ENCODE measurements around the gene SPP1. TPM values are rescaled to one million over a fixed set of nuclear protein-coding genes. Genes with fewer than 3 reads are reported as not detected.
"Not testable (repeated sequence)": the region's sequence is repeated elsewhere in the genome, so short reads cannot be mapped to it uniquely, and the experiment has no call there.

The SPP1 gene
- total RNA-seq, 1 experiment from 2014 or later, result 0.87 TPM

DNA sequence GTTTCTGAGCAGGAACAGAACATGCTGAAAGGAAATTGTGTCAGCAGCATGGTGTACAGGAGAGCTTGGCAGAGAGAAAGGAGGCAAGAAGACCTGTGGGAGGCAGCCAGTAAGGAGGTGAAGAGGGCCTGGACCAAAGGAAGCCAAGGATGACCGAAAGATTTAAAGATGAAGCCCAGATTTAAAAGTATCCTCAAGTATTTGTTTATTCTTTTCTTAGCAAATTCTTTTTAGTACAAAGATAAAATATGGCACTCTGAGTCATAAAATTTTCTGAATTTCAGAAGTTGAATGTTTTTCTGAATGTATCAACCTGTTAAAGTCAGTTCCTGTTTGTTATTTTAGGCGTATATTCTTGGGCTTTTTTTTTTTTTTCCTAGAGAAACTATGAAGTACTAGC lies 35.5 kb downstream of the SPP1 start:
- no peak for DNase-seq
- no peak overlapping the region for H3K4me3 ChIP-seq
- H3K27me3 ChIP-seq, result no peaks in the 10 kb centered on the region
- peaks cover 2% of the 10 kb centered on the region; the same call in 1 of the 2 replicates for H3K36me3 ChIP-seq
- no peak overlapping the region for H3K27ac ChIP-seq
- peaks cover 16% of the 10 kb centered on the region for H3K4me1 ChIP-seq
- no peaks in the 10 kb centered on the region for H3K9me3 ChIP-seq (replicated peaks)

GRCh38 chr4:88012647-88013046 lies 37.1 kb downstream of the SPP1 start:
- Histone ChIP-seq H3K27me3 (no peaks in the 10 kb centered on the region), H3K9me3 (replicated peaks) (no peaks in the 10 kb centered on the region), H3K4me1 (peaks cover 12% of the 10 kb centered on the region), H3K27ac (no peak overlapping the region), H3K36me3 (peaks cover 6% of the 10 kb centered on the region; the same call in 1 of the 2 replicates), H3K4me3 (no peak overlapping the region)
- DNase-seq, result no peak

DNA sequence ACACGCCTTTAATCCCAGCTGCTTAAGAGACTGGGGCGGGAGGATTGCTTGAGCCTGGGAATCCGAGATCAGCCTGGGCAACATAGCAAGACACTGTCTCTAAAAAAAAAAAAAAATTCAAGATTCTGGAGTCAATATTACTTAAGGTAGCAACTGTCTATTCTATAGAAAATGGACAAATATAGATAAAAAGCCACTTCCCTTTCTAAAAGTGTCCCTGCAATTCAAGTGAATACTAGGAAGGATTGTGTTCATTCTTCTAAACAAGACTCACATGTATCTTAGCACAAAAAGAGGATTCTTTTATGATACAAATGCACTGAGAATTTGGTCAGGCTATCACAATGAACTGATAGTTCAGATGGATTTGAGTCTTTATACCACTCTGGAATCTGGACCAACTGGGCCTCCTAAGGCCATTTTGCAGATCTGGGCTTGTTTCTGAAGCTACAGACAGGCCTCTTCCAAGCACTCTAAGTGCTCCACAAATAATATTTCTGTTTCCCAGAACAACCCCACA lies 38.9 kb downstream of the SPP1 start:
- Histone ChIP-seq H3K4me1 (peaks cover 9% of the 10 kb centered on the region), H3K27me3 (no peaks in the 10 kb centered on the region)

DNA sequence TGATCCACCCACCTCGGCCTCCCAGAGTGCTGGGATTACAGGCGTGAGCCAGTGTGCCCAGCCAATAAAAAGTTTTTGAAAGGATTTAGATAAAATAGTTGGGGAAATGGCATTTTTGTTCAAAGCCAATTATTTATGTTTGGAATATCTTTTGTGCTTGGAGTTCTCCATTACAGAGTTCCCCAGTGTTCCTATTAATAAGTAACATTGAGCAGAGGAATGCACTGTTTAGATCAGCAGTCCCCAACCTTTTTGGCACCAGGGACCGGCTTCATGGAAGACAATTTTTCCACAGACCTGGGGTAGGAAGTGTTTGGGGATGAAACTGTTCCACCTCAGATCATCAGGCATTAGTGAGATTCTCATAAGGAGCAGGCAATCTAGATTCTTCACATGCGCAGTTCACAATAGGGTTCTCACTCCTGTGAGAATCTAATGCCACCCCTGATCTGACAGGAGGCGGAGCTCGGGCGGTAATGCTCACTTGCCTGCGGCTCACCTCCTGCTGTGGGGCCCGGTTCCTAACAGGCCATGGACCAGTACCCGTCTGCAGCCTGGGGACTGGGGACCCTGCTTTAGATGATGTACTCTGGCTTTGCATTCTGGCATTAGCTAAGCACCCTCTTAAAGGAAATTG lies 40.3 kb downstream of the SPP1 start:
- H3K4me1 ChIP-seq, result no peaks in the 10 kb centered on the region; the same call in 1 of the 2 replicates
- peaks cover 20% of the 10 kb centered on the region for H3K36me3 ChIP-seq
- H3K27ac ChIP-seq, result no peak overlapping the region
- no peak for DNase-seq
- no peak overlapping the region for H3K4me3 ChIP-seq
- H3K9me3 ChIP-seq (replicated peaks), result no peaks in the 10 kb centered on the region
- no peaks in the 10 kb centered on the region for H3K27me3 ChIP-seq

More for the DNA sequence above, 38.9 kb downstream of the SPP1 start:
- no peak overlapping the region for H3K4me3 ChIP-seq
- DNase-seq, result no peak
- H3K36me3 ChIP-seq, result peaks cover 11% of the 10 kb centered on the region
- H3K9me3 ChIP-seq (replicated peaks), result no peaks in the 10 kb centered on the region
- H3K27ac ChIP-seq, result no peak overlapping the region

DNA sequence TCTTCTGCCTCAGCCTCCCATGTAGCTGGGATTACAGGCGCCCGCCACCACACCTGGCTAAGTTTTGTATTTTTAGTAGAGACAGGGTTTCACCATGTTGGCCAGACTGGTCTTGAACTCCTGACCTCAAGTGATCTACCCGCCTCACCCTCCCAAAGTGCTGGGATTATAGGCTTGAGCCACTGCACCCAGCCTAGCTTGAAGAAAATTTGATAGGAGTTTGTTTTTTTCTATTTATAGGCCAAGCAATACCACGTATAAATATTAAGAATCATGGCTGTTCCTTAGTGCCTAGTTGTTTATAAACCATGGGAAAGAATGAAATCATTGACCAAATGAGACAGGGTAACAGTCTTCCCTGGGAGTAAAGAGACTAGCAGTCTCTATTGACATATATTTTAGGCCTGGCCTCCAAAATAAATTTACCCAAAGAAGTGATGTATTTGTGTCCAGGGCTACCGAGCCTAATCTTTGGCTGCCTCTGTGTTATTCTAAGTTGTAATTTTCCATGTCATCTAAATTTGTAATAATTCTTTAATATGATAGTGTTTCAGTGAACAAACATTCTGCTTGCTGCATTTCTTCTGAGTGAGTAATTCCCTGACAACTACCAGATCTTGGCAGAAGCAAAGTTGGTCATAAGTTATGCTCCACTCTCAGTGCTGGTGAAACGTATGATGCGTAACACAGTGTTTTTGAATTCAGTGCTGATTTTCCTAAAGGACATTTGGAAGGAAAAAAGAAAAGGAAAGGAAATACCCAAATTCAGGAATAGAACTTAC lies 42.2 kb downstream of the SPP1 start:
- no peaks in the 10 kb centered on the region for H3K9me3 ChIP-seq (replicated peaks)
- H3K4me1 ChIP-seq, result no peaks in the 10 kb centered on the region
- no peak overlapping the region for H3K27ac ChIP-seq
- no peak for DNase-seq
- no peaks in the 10 kb centered on the region for H3K27me3 ChIP-seq
- H3K4me3 ChIP-seq, result no peak overlapping the region
- peaks cover 39% of the 10 kb centered on the region for H3K36me3 ChIP-seq

DNA sequence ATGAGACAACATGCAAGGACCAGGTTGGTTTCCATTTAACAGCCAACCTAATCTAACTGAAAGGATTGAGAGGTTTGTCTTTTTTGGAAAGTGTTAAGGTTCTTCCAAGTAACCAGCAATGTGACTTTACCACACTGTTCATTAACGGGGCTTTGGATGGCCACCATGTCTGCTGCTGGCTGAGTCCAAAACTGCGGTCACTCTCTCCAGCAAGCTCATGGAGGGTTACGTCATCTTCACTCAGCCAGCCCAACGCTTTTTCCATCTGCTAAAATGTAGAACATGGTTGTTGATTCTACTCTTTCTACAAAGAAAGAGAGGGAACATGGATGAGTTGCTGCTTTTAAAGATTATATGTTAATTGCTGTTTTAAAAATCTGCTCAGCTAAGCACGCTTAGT lies 43.0 kb downstream of the SPP1 start:
- no peak overlapping the region for H3K4me3 ChIP-seq
- no peak overlapping the region for H3K27ac ChIP-seq
- no peak for DNase-seq
- H3K4me1 ChIP-seq, result no peaks in the 10 kb centered on the region
- H3K9me3 ChIP-seq (replicated peaks), result no peaks in the 10 kb centered on the region
- peaks cover 46% of the 10 kb centered on the region for H3K36me3 ChIP-seq
- no peaks in the 10 kb centered on the region for H3K27me3 ChIP-seq

GRCh38 chr4:88021824-88022223 lies 46.3 kb downstream of the SPP1 start:
- Histone ChIP-seq H3K36me3 (peaks cover 71% of the 10 kb centered on the region), H3K4me1 (peaks cover 3% of the 10 kb centered on the region), H3K4me3 (no peak overlapping the region), H3K27ac (no peak overlapping the region), H3K27me3 (no peaks in the 10 kb centered on the region), H3K9me3 (replicated peaks) (peaks cover 16% of the 10 kb centered on the region)
- DNase-seq, result no peak

DNA sequence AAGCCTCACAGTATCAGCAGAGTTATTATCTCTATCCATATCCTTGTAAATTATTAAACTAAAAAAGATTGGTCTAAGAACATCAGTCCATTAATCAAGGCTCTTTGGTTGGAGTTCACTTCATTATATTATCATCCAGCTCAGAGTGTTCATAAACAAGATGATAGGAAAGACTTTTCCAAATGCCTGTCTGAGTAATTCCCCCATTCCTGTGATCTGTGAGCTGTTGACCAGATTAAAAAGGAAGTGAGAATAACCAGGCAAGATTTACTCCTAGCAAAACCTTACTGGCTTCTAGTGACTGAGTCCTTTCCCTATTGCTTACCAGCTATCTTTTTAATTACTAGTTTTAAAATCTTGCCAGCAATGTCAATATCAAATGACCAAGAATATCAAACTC lies 46.8 kb downstream of the SPP1 start:
- Histone ChIP-seq H3K4me1 (peaks cover 8% of the 10 kb centered on the region), H3K4me3 (no peak overlapping the region), H3K27me3 (no peaks in the 10 kb centered on the region), H3K27ac (no peak overlapping the region), H3K36me3 (peaks cover 71% of the 10 kb centered on the region), H3K9me3 (replicated peaks) (peaks cover 18% of the 10 kb centered on the region)
- no peak for DNase-seq

- not testable (repeated sequence) for H3K4me3 ChIP-seq, H3K27me3 ChIP-seq, H3K27ac ChIP-seq, DNase-seq
- Histone ChIP-seq H3K4me1 (peaks cover 30% of the 10 kb centered on the region), H3K36me3 (peaks cover 69% of the 10 kb centered on the region), H3K9me3 (replicated peaks) (peaks cover 19% of the 10 kb centered on the region)
Observed at GRCh38 chr4:88025868-88026661, 50.6 kb downstream of the SPP1 start.

GRCh38 chr4:88027611-88028608 lies 52.4 kb downstream of the SPP1 start:
- H3K27me3 ChIP-seq, result no peaks in the 10 kb centered on the region
- peak; percentile 77 to 95 for DNase-seq
- peaks cover 30% of the 10 kb centered on the region for H3K4me1 ChIP-seq
- peak overlapping the region; percentile 95 for H3K27ac ChIP-seq
- H3K36me3 ChIP-seq, result peaks cover 60% of the 10 kb centered on the region
- peak overlapping the region; percentile 3 for H3K4me3 ChIP-seq
- peaks cover 19% of the 10 kb centered on the region for H3K9me3 ChIP-seq (replicated peaks)

GRCh38 chr4:88028946-88029345 lies 53.4 kb downstream of the SPP1 start:
- DNase-seq, result peak in 1 of 2 experiments; percentile 31
- no peak overlapping the region for H3K4me3 ChIP-seq
- H3K36me3 ChIP-seq, result peaks cover 54% of the 10 kb centered on the region
- H3K9me3 ChIP-seq (replicated peaks), result peaks cover 19% of the 10 kb centered on the region
- peak overlapping the region; percentile 95 for H3K27ac ChIP-seq
- no peaks in the 10 kb centered on the region for H3K27me3 ChIP-seq
- peaks cover 30% of the 10 kb centered on the region for H3K4me1 ChIP-seq

DNA sequence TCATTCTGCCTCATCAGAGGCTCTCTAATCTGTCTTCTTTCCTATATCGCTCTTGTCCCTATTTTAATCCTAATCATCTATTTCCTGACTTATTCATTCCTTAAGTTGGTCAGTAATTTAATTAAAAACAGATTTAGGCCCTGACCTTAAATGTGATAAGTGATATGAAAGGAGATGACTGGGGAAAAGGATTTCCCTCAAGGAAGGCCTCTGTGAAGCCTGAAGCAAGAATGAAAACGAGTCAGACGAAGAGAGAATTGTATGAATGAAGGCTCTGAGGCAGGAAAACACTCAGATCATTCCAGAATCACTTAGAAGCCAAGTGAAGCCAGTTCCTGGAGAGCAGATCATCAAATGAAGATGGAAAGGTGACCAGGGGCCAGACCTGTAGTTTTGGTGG lies 54.0 kb downstream of the SPP1 start:
- peaks cover 52% of the 10 kb centered on the region for H3K36me3 ChIP-seq

DNA sequence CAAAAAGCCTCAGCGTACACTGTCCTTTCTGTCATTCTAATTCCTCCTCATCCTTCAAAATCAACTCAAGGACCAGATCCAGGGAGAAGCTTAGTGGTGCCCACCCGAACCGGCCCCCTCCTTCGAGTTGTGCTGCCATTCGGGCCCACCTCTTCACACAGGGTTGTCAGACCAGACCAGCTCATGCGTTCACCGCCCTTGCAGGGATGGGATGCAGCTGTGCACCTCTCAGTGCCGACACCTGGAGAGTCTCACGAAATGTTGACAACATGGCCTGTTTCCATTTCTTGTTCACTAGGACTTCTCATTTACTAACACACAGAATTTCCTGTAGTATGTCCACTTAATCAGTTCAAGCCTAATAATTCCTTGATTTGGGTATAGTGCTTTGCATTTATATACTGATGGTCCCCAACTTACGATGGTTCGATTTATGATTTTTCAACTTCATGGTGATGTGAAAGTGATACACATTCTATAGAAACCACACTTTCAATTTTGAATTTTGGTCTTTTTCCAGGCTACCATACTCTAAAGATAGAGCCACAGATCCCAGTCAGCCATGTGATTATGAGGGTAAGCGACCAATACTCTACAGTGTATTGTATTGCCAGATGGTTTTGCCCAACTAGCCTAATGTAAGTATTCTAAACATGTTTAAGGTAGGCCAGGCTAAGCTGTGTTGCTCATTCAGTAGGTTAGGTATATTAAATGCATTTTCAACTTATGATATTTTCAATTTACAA lies 55.2 kb downstream of the SPP1 start:
- H3K4me1 ChIP-seq, result peaks cover 30% of the 10 kb centered on the region
- no peak overlapping the region for H3K4me3 ChIP-seq
- no peaks in the 10 kb centered on the region for H3K27me3 ChIP-seq
- no peak for DNase-seq
- no peak overlapping the region for H3K27ac ChIP-seq
- peaks cover 13% of the 10 kb centered on the region for H3K9me3 ChIP-seq (replicated peaks)
- H3K36me3 ChIP-seq, result peaks cover 50% of the 10 kb centered on the region

More for the DNA sequence above, 54.0 kb downstream of the SPP1 start:
- Histone ChIP-seq H3K27ac (peak overlapping the region; percentile 95), H3K27me3 (no peaks in the 10 kb centered on the region), H3K9me3 (replicated peaks) (peaks cover 19% of the 10 kb centered on the region), H3K4me3 (no peak overlapping the region), H3K4me1 (peaks cover 30% of the 10 kb centered on the region)
- no peak for DNase-seq
